Neural cell (in vitro differentiated cells): ENCODE results near the gene MRPS18A. TPM values are rescaled to one million over a fixed set of nuclear protein-coding genes. Genes with fewer than 3 reads are reported as not detected.

Experiments used
- H2AFZ ChIP-seq: fragments of 200-600, 300-800 bp; sonication (generic), shearing (Covaris generic); 2 replicates; pipeline ENCODE4 v1.6.0; 2014; ENCODE audit warnings: low read depth, mild to moderate bottlenecking, antibody characterized with exemption, low read length, moderate library complexity
- H3F3A ChIP-seq: fragments of 200-600 bp; shearing (Covaris generic); 2 replicates; pipeline ENCODE4 v1.6.1; 2016; ENCODE audit warnings: mild to moderate bottlenecking, moderate library complexity, mixed read lengths, antibody characterized with exemption, low read length; ENCODE audit not compliant: insufficient read depth, poor library complexity, severe bottlenecking
- H3K27ac ChIP-seq: fragments of 200-600, 300-800 bp; sonication (generic), shearing (Covaris generic); 2 replicates; pipeline ENCODE4 v1.5.1; 2014; ENCODE audit warnings: mild to moderate bottlenecking, low read length, moderate library complexity
- H3K27me3 ChIP-seq: fragments of 300-800, 200-600 bp; sonication (generic), shearing (Covaris generic); 2 replicates; pipeline ENCODE4 v1.6.0; 2014; ENCODE audit warnings: mild to moderate bottlenecking, low read depth, low read length, moderate library complexity; ENCODE audit not compliant: insufficient read depth
- H3K36me3 ChIP-seq: fragments of 300-800, 200-600 bp; sonication (generic), shearing (Covaris generic); 2 replicates; pipeline ENCODE4 v1.5.1; 2014; ENCODE audit warnings: mild to moderate bottlenecking, antibody characterized with exemption, low read length, moderate library complexity; ENCODE audit not compliant: insufficient read depth
- H3K4me2 ChIP-seq: fragments of 300-800, 200-600 bp; sonication (generic), shearing (Covaris generic); 2 replicates; pipeline ENCODE4 v1.6.0; 2014; ENCODE audit warnings: mild to moderate bottlenecking, low read length
- H3K4me3 ChIP-seq: fragments of 300-800, 200-600 bp; sonication (generic), shearing (Covaris generic); 2 replicates; pipeline ENCODE4 v1.5.1; 2014; ENCODE audit warnings: mild to moderate bottlenecking, low read length, moderate library complexity
- H3K79me2 ChIP-seq: fragments of 200-600 bp; shearing (Covaris generic); replicated peaks from 2 replicates; pipeline ENCODE4 v1.6.0; 2014; ENCODE audit warnings: mild to moderate bottlenecking, low read length, moderate library complexity; ENCODE audit not compliant: insufficient read depth
- H3K9ac ChIP-seq: fragments of 300-800, 200-600 bp; sonication (generic), shearing (Covaris generic); 2 replicates; pipeline ENCODE4 v1.6.1; 2016; ENCODE audit warnings: mild to moderate bottlenecking, low read length, mixed read lengths
- H3K9me2 ChIP-seq: fragments of 200-600 bp; shearing (Covaris generic); 2 replicates; pipeline ENCODE4 v1.6.1; 2016; ENCODE audit warnings: mild to moderate bottlenecking, low read length, mixed read lengths; ENCODE audit not compliant: insufficient read depth
- H3K9me3 ChIP-seq: fragments of 200-600, 300-800 bp; sonication (generic), shearing (Covaris generic); 2 replicates; pipeline ENCODE4 v1.6.1; 2016; ENCODE audit warnings: mild to moderate bottlenecking, mixed run types, low read length, moderate library complexity, mixed read lengths
- H4K20me1 ChIP-seq: fragments of 200-600 bp; shearing (Covaris generic); 2 replicates; pipeline ENCODE4 v1.6.1; 2016; ENCODE audit warnings: mild to moderate bottlenecking, mixed run types; ENCODE audit not compliant: insufficient read depth
- CTCF ChIP-seq: fragments of 450-650 bp; IDR thresholded peaks from 2 replicates; pipeline ENCODE4 v1.5.1; 2014; ENCODE audit warnings: antibody characterized with exemption, mild to moderate bottlenecking, moderate library complexity; ENCODE audit not compliant: poor library complexity, severe bottlenecking
- EP300 ChIP-seq: fragments of 450-650 bp; conservative IDR thresholded peaks from 2 replicates; pipeline ENCODE4 v1.6.1; 2014; ENCODE audit warnings: antibody characterized with exemption, mild to moderate bottlenecking, moderate library complexity; ENCODE audit not compliant: poor library complexity, severe bottlenecking
- EZH2 ChIP-seq: fragments of 200-600, 300-800 bp; shearing (Covaris generic), sonication (generic); IDR thresholded peaks from 2 replicates; pipeline ENCODE4 v1.6.1; 2014; ENCODE audit warnings: antibody characterized with exemption, low read length, borderline replicate concordance, mild to moderate bottlenecking; ENCODE audit not compliant: insufficient read depth, poor library complexity, severe bottlenecking
- MXI1 ChIP-seq: fragments of 450-650 bp; conservative IDR thresholded peaks from 2 replicates; pipeline ENCODE4 v1.6.1; 2014; ENCODE audit warnings: antibody characterized with exemption, mild to moderate bottlenecking; ENCODE audit not compliant: poor library complexity, severe bottlenecking
- POLR2AphosphoS5 ChIP-seq: IDR thresholded peaks from 2 replicates; pipeline ENCODE4 v1.6.1; 2012
- RAD21 ChIP-seq: fragments of 450-650 bp; conservative IDR thresholded peaks from 2 replicates; pipeline ENCODE4 v1.6.1; 2014; ENCODE audit warnings: antibody characterized with exemption, mild to moderate bottlenecking, moderate library complexity
- REST ChIP-seq: IDR thresholded peaks from 2 replicates; pipeline ENCODE4 v1.6.1; 2012; ENCODE audit warnings: borderline replicate concordance
- SMC3 ChIP-seq: fragments of 450-650 bp; conservative IDR thresholded peaks from 2 replicates; pipeline ENCODE4 v1.6.1; 2014; ENCODE audit warnings: antibody characterized with exemption, mild to moderate bottlenecking, moderate library complexity; ENCODE audit not compliant: poor library complexity
- TAF1 ChIP-seq: IDR thresholded peaks from 2 replicates; pipeline ENCODE4 v1.6.1; 2012; ENCODE audit warnings: low read depth
- polyA plus RNA-seq: library from polyadenylated mRNA; depleted of rRNA; stranded (reverse); fragments of >200 nt; gene quantifications from 2 replicates; pipeline ENCODE4 v1.2.3, GENCODE V29; 2014

The MRPS18A gene
- polyA plus RNA-seq, 1 donor from 2014 or later = 39.6 TPM

DNA sequence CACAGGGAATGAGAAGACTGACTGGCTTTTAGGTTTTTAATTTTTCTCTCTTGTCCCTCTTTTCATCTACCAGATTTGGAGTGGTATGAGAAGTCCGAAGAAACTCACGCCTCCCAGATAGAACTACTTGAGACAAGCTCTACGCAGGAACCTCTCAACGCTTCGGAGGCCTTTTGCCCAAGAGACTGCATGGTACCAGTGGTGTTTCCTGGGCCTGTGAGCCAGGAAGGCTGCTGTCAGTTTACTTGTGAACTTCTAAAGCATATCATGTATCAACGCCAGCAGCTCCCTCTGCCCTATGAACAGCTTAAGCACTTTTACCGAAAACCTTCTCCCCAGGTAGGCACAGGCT, 51.3 kb downstream of the MRPS18A start:
- H3K27ac ChIP-seq = peak overlapping the region; percentile 84
- H2AFZ ChIP-seq = peak overlapping the region; percentile 99
- no peaks in the 10 kb centered on the region for H4K20me1 ChIP-seq
- no peaks in the 10 kb centered on the region for H3F3A ChIP-seq
- H3K4me3 ChIP-seq = peak overlapping the region; percentile 94
- no peaks in the 10 kb centered on the region for H3K9me3 ChIP-seq
- H3K9me2 ChIP-seq = no peaks in the 10 kb centered on the region
- H3K9ac ChIP-seq = peak overlapping the region; percentile 96
- peaks cover 21% of the 10 kb centered on the region for H3K79me2 ChIP-seq
- TF ChIP-seq REST (no peak), TAF1 (no peak), SMC3 (no peak), MXI1 (no peak), RAD21 (no peak), POLR2AphosphoS5 (no peak), EZH2 (no peak), CTCF (no peak), EP300 (no peak)
- H3K27me3 ChIP-seq = no peaks in the 10 kb centered on the region
- peak overlapping the region; percentile 94 for H3K4me2 ChIP-seq
- H3K36me3 ChIP-seq = no peaks in the 10 kb centered on the region

- H3K4me3 ChIP-seq = peak within 1 kb of the TSS; percentile 94
- peak within 1 kb of the TSS; percentile 99 for H2AFZ ChIP-seq
- H3K9ac ChIP-seq = peak within 1 kb of the TSS; percentile 96
- no peaks in the 10 kb centered on the region for H3K36me3 ChIP-seq
- no peaks in the 10 kb centered on the region for H3K9me2 ChIP-seq
- no peaks in the 10 kb centered on the region for H3K9me3 ChIP-seq
- peak within 1 kb of the TSS; percentile 84 for H3K27ac ChIP-seq
- no peaks in the 10 kb centered on the region for H3F3A ChIP-seq
- no peak for TF ChIP-seq EP300
- TF ChIP-seq EZH2 = no peak
- no peak for TF ChIP-seq SMC3
- peak; percentile 10 for TF ChIP-seq CTCF
- TF ChIP-seq TAF1 = peak; percentile 96
- peak; percentile 73 for TF ChIP-seq MXI1
- TF ChIP-seq RAD21 = no peak
- peak; percentile 73 for TF ChIP-seq REST
- TF ChIP-seq POLR2AphosphoS5 = peak; percentile 96
- peaks cover 21% of the 10 kb centered on the region for H3K79me2 ChIP-seq
- H3K27me3 ChIP-seq = no peaks in the 10 kb centered on the region
- peak within 1 kb of the TSS; percentile 94 for H3K4me2 ChIP-seq
- no peaks in the 10 kb centered on the region for H4K20me1 ChIP-seq
Measured at GRCh38 chr6:43635387-43636307, 51.9 kb downstream of the MRPS18A start, which contains the start of gene MAD2L1BP. Gene MAD2L1BP, plus strand, starts transcription at chr6:43635840. Its CDS starts 36 bp downstream, at chr6:43635876.
